IMR-90 (cell line): ENCODE results near the gene DEPDC5. TPM values are rescaled to one million over a fixed set of nuclear protein-coding genes. Genes with fewer than 3 reads are reported as not detected.

ENCODE experiments used
- ATAC-seq: fragments of 200-7000 bp; cut with Tn5 transposase; 2 replicates; pipeline ENCODE4 v1.9.1; 2020; ENCODE audit warnings: low read depth, mild to moderate bottlenecking, moderate library complexity
- BruUV-seq: library from RNA; stranded (reverse); fragments of 400-500 nt; replicated peaks from 2 replicates; lab custom pipeline; 2021; lab: Mats Ljungman, UMichigan
- CTCF ChIA-PET: fragments of 300-600 bp; formaldehyde crosslinking; extraction: SDS; loops from one replicate; lab custom pipeline; 2021; ENCODE audit warnings: antibody characterized with exemption; lab: Yijun Ruan, JAX
- POLR2A ChIA-PET: fragments of 300-600 bp; sonication (Branson Sonifier 250); formaldehyde crosslinking; loops from one replicate; lab custom pipeline; 2022; ENCODE audit warnings: antibody characterized with exemption; ENCODE audit not compliant: unreplicated experiment; lab: Charles Lee
- DNase-seq: peaks from one replicate; pipeline ENCODE4 v3.0.0; 2013
- H2AFZ ChIP-seq: replicated peaks from 2 replicates; pipeline ENCODE3; 2013; ENCODE audit warnings: low read length, mild to moderate bottlenecking; ENCODE audit not compliant: poor library complexity
- H2AK5ac ChIP-seq: 2 replicates; pipeline ENCODE4 v1.6.1; 2013; ENCODE audit warnings: low read depth, low read length, inconsistent platforms
- H2AK9ac ChIP-seq: replicated peaks from 2 replicates; pipeline ENCODE3; 2013; ENCODE audit warnings: mild to moderate bottlenecking, low read depth, low read length, moderate library complexity; ENCODE audit not compliant: poor library complexity
- H2BK120ac ChIP-seq: 2 replicates; pipeline ENCODE4 v1.6.1; 2013; ENCODE audit warnings: low read depth, low read length, inconsistent platforms
- H2BK15ac ChIP-seq: 3 replicates; pipeline ENCODE4 v1.6.1; 2013; ENCODE audit warnings: low read depth, low read length, inconsistent platforms
- H2BK20ac ChIP-seq: 2 replicates; pipeline ENCODE4 v1.6.1; 2013; ENCODE audit warnings: low read depth, mild to moderate bottlenecking, inconsistent platforms, low read length, moderate library complexity
- H2BK5ac ChIP-seq: 2 replicates; pipeline ENCODE4 v1.6.1; 2013; ENCODE audit warnings: mild to moderate bottlenecking, low read depth, low read length, inconsistent platforms; ENCODE audit not compliant: poor library complexity, severe bottlenecking
- H3K14ac ChIP-seq: replicated peaks from 2 replicates; pipeline ENCODE4 v1.6.1; 2013; ENCODE audit warnings: low read depth, low read length, inconsistent platforms
- H3K18ac ChIP-seq: 2 replicates; pipeline ENCODE4 v1.6.1; 2013; ENCODE audit warnings: low read depth, low read length, control low read depth
- H3K23ac ChIP-seq: 2 replicates; pipeline ENCODE4 v1.6.1; 2013; ENCODE audit warnings: low read depth, low read length, inconsistent platforms
- H3K27ac ChIP-seq: 2 replicates; pipeline ENCODE4 v1.5.1; 2013; ENCODE audit warnings: mild to moderate bottlenecking, control low read depth, low read length; ENCODE audit not compliant: insufficient read depth
- H3K27me3 ChIP-seq: 2 replicates; pipeline ENCODE4 v1.6.1; 2013; ENCODE audit warnings: low read length; ENCODE audit not compliant: control insufficient read depth, insufficient read depth
- H3K36me3 ChIP-seq: 2 replicates; pipeline ENCODE4 v1.6.1; 2013; ENCODE audit warnings: low read length, mixed read lengths; ENCODE audit not compliant: control insufficient read depth, insufficient read depth
- H3K4ac ChIP-seq: 2 replicates; pipeline ENCODE4 v1.6.1; 2013; ENCODE audit warnings: low read depth, low read length, inconsistent platforms
- H3K4me1 ChIP-seq: 2 replicates; pipeline ENCODE4 v1.6.1; 2013; ENCODE audit warnings: low read length, mixed read lengths; ENCODE audit not compliant: control insufficient read depth, insufficient read depth
- H3K4me2 ChIP-seq: 2 replicates; pipeline ENCODE4 v1.6.1; 2013; ENCODE audit warnings: low read depth, mild to moderate bottlenecking, control low read depth, low read length, moderate library complexity
- H3K4me3 ChIP-seq: 2 replicates; pipeline ENCODE4 v1.5.1; 2013; ENCODE audit warnings: low read depth, mild to moderate bottlenecking, control low read depth, low read length, moderate library complexity; ENCODE audit not compliant: insufficient read depth
- H3K56ac ChIP-seq: 2 replicates; pipeline ENCODE4 v1.6.1; 2013; ENCODE audit warnings: low read length, inconsistent platforms; ENCODE audit not compliant: insufficient read depth; ENCODE audit errors: extremely low read depth
- H3K79me1 ChIP-seq, 2 experiments: 2 replicates each; pipeline ENCODE4 v1.6.1; 2013; ENCODE audit warnings: low read length in 2 of 2, inconsistent platforms in 1 of 2, low read depth in 1 of 2
- H3K9ac ChIP-seq: 2 replicates; pipeline ENCODE4 v1.6.1; 2013; ENCODE audit warnings: low read depth, low read length, control low read depth
- H3K9me1 ChIP-seq: 2 replicates; pipeline ENCODE4 v1.6.1; 2013; ENCODE audit warnings: low read length, inconsistent platforms; ENCODE audit not compliant: insufficient read depth
- H3K9me3 ChIP-seq: 2 replicates; pipeline ENCODE4 v1.6.1; 2013; ENCODE audit warnings: low read length; ENCODE audit not compliant: control insufficient read depth, insufficient read depth
- H4K20me1 ChIP-seq: 2 replicates; pipeline ENCODE4 v1.6.1; 2013; ENCODE audit warnings: low read length, inconsistent platforms; ENCODE audit not compliant: insufficient read depth
- H4K5ac ChIP-seq: 2 replicates; pipeline ENCODE4 v1.6.1; 2013; ENCODE audit warnings: mild to moderate bottlenecking, low read depth, low read length, control low read depth
- H4K8ac ChIP-seq, 2 experiments: 2 replicates each; pipeline ENCODE4 v1.6.1; 2013; ENCODE audit warnings: low read depth in 2 of 2, low read length in 2 of 2, control low read depth in 1 of 2, inconsistent platforms in 1 of 2
- H4K91ac ChIP-seq: 2 replicates; pipeline ENCODE4 v1.6.1; 2013; ENCODE audit warnings: low read depth, low read length, inconsistent platforms; ENCODE audit not compliant: insufficient read depth
- CEBPB ChIP-seq: IDR thresholded peaks from 2 replicates; pipeline ENCODE4 v1.6.1; 2012; ENCODE audit warnings: low read depth, low read length, improper control_type of control experiment
- CHD1 ChIP-seq: IDR thresholded peaks from 2 replicates; pipeline ENCODE4 v1.6.1; 2012; ENCODE audit warnings: low read depth, low read length, improper control_type of control experiment
- FOS ChIP-seq: fragments of 150-350 bp; IDR thresholded peaks from 2 replicates; pipeline ENCODE4 v1.6.1; 2016; ENCODE audit warnings: low read depth, low read length
- MAFK ChIP-seq: IDR thresholded peaks from 2 replicates; pipeline ENCODE4 v1.6.1; 2012; ENCODE audit warnings: low read depth, low read length, improper control_type of control experiment
- MAZ ChIP-seq: IDR thresholded peaks from 2 replicates; pipeline ENCODE4 v1.6.1; 2012; ENCODE audit warnings: low read depth, mild to moderate bottlenecking, low read length, improper control_type of control experiment, moderate library complexity, borderline replicate concordance
- MXI1 ChIP-seq: IDR thresholded peaks from 2 replicates; pipeline ENCODE4 v1.6.1; 2012; ENCODE audit warnings: low read depth, mild to moderate bottlenecking, low read length, moderate library complexity, borderline replicate concordance
- NFE2L2 ChIP-seq: fragments of 150-350 bp; IDR thresholded peaks from 2 replicates; pipeline ENCODE4 v1.6.1; 2016; ENCODE audit warnings: low read depth, mild to moderate bottlenecking, low read length
- POLR2A ChIP-seq: IDR thresholded peaks from 2 replicates; pipeline ENCODE4 v1.6.1; 2012; ENCODE audit warnings: mild to moderate bottlenecking, low read depth, low read length
- SMC3 ChIP-seq: fragments of 150-350 bp; IDR thresholded peaks from 2 replicates; pipeline ENCODE4 v1.6.1; 2016; ENCODE audit warnings: low read depth, mild to moderate bottlenecking, antibody characterized with exemption, low read length, moderate library complexity
- WGBS, 2 experiments: methylation state at CpG; one replicate each; pipeline versions ENCODE4 v1.1.5 to v1.1.7; 2013; ENCODE audit warnings: missing lambda C conversion rate in 2 of 2; ENCODE audit not compliant: insufficient read length in 1 of 2; ENCODE audit errors: extremely low coverage in 2 of 2; 5-methylcytosine and 5-hydroxymethylcytosine counted together
- dilution Hi-C: fragments of 300-500 bp; cut with HindIII; formaldehyde crosslinking; loops from one replicate; pipeline ENCODE4 v1.14.3; 2018; ENCODE audit warnings: low sequenced_read_pairs; ENCODE audit not compliant: unreplicated experiment
- in situ Hi-C: fragments of 300-500 bp; cut with MboI; formaldehyde crosslinking; loops from 3 replicates; pipeline ENCODE4 v1.14.3; 2019; ENCODE audit warnings: low sequenced_read_pairs, inconsistent platforms, mixed read lengths
- intact Hi-C: fragments of 100-400 bp; cut with micrococcal nuclease; formaldehyde crosslinking; loops from 2 replicates; pipeline ENCODE4 v1.10.0; 2022
- polyA plus RNA-seq, 3 experiments: library from polyadenylated mRNA; depleted of rRNA; stranded (reverse); fragments of >200 nt; gene quantifications; 2 replicates each; pipeline ENCODE4 v1.2.3, GENCODE V29; 2012; ENCODE audit warnings: low replicate concordance in 1 of 3
- total RNA-seq: library from RNA; depleted of rRNA; stranded (reverse); fragments of >200 nt; gene quantifications from 2 replicates; pipeline ENCODE4 v1.2.3, GENCODE V29; 2012
- TF ChIP-seq, protein P1 (sequence below): fragments of 150-350 bp; IDR thresholded peaks from 2 replicates; pipeline ENCODE4 v1.6.1; 2016; ENCODE audit warnings: low read depth, mild to moderate bottlenecking, low read length, moderate library complexity, borderline replicate concordance

DEPDC5 gene
- total and polyA plus RNA-seq, 2 of the 4 experiments (the other 2 are of a cell fraction) = 6.6 to 12.9 TPM

DNA sequence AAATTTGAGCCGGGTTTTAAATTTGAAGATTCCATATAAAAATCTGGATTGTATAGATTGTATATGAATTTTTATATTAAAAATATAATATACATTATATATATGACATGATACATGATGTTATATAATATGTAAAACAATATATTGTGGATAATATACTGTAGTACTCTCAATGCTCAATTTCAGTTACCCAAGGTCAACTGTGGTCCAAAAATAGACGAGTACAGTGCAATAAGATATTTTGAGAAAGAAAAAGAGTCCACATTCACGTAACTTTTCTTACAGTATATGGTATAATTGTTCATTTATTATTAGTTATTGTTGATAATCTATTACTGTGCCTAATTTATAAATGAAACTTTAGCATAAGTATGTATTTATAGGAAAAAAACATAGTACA is 96.3 kb downstream of the DEPDC5 start:
- H4K20me1 ChIP-seq = peaks cover 12% of the 10 kb centered on the region
- H3K4ac ChIP-seq = no peak overlapping the region
- dilution Hi-C loops (no loop called here), intact Hi-C loops (no loop called here), in situ Hi-C loops (no loop called here)
- ChIA-PET POLR2A (no interaction called here), CTCF (no interaction called here)
- no peak overlapping the region for H3K14ac ChIP-seq
- no peak overlapping the region for H2BK15ac ChIP-seq
- H2BK20ac ChIP-seq = no peak overlapping the region
- no peak overlapping the region for H4K5ac ChIP-seq
- TF ChIP-seq MXI1 (no peak), MAFK (no peak), SMC3 (no peak), CEBPB (no peak), CHD1 (no peak), FOS (no peak), POLR2A (no peak), MAZ (no peak), NFE2L2 (no peak)
- TF ChIP-seq, protein P1, sequence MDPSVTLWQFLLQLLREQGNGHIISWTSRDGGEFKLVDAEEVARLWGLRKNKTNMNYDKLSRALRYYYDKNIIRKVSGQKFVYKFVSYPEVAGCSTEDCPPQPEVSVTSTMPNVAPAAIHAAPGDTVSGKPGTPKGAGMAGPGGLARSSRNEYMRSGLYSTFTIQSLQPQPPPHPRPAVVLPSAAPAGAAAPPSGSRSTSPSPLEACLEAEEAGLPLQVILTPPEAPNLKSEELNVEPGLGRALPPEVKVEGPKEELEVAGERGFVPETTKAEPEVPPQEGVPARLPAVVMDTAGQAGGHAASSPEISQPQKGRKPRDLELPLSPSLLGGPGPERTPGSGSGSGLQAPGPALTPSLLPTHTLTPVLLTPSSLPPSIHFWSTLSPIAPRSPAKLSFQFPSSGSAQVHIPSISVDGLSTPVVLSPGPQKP = no peak
- no peaks in the 10 kb centered on the region for H3K27me3 ChIP-seq
- H3K18ac ChIP-seq = no peak overlapping the region
- peaks cover 30% of the 10 kb centered on the region for H3K36me3 ChIP-seq
- H3K9me3 ChIP-seq = no peaks in the 10 kb centered on the region
- H3K27ac ChIP-seq = no peak overlapping the region
- no peak overlapping the region for H3K23ac ChIP-seq
- no peak overlapping the region for H3K4me3 ChIP-seq
- no peak overlapping the region for H3K56ac ChIP-seq
- H3K4me1 ChIP-seq = peaks cover 11% of the 10 kb centered on the region
- DNase-seq (no peak), ATAC-seq (no peak)
- no peak overlapping the region for H3K9ac ChIP-seq
- no peak overlapping the region for H4K91ac ChIP-seq
- no peak overlapping the region for H2BK5ac ChIP-seq
- no peak overlapping the region for H4K8ac ChIP-seq
- no peak overlapping the region for H2AK5ac ChIP-seq
- H3K79me1 ChIP-seq = no peaks in the 10 kb centered on the region
- H3K4me2 ChIP-seq = no peak overlapping the region
- H2BK120ac ChIP-seq = no peak overlapping the region
- no peak overlapping the region for H2AFZ ChIP-seq
- no CpG with 5 or more reads among the region's 3 CpGs for WGBS, 2 experiments
- no peak overlapping the region for H2AK9ac ChIP-seq
- H3K9me1 ChIP-seq = peaks cover 19% of the 10 kb centered on the region
- no TSS peak for BruUV-seq
